HG03571 (cell line): ENCODE results near the gene CD9.
"Not testable (repeated sequence)": the region's sequence is repeated elsewhere in the genome, so short reads cannot be mapped to it uniquely, and the experiment has no call there.

Experiments used
- ATAC-seq: cut with Tn5 transposase; IDR thresholded peaks from one replicate; pipeline ENCODE4 v1.9.1; 2021; ENCODE audit not compliant: unreplicated experiment

The CD9 gene

GRCh38 chr12:6178981-6179761 lies 21.0 kb upstream of the CD9 start:
- ATAC-seq, result no peak

- no peak for ATAC-seq
Measured at GRCh38 chr12:6180268-6181051, 19.7 kb upstream of the CD9 start.

- ATAC-seq, result no peak
Measured at GRCh38 chr12:6181166-6181565, 19.0 kb upstream of the CD9 start.

- no peak for ATAC-seq
Measured at GRCh38 chr12:6181583-6182278, 18.5 kb upstream of the CD9 start.

- no peak for ATAC-seq
Measured at GRCh38 chr12:6182279-6182898, 17.8 kb upstream of the CD9 start.

GRCh38 chr12:6183689-6184428 lies 16.3 kb upstream of the CD9 start:
- ATAC-seq, result no peak

GRCh38 chr12:6185961-6186827 lies 14.0 kb upstream of the CD9 start:
- no peak for ATAC-seq

GRCh38 chr12:6187948-6188793 lies 12.0 kb upstream of the CD9 start:
- ATAC-seq, result no peak

- ATAC-seq, result no peak
Measured at GRCh38 chr12:6189028-6189427, 11.2 kb upstream of the CD9 start.

- ATAC-seq, result not testable (repeated sequence)
Measured at GRCh38 chr12:6189952-6190598, 10.1 kb upstream of the CD9 start.

GRCh38 chr12:6190767-6191530 lies 9.3 kb upstream of the CD9 start:
- ATAC-seq, result not testable (repeated sequence)

GRCh38 chr12:6192604-6193380 lies 7.4 kb upstream of the CD9 start:
- no peak for ATAC-seq

- no peak for ATAC-seq
Measured at GRCh38 chr12:6193853-6194815, 6.1 kb upstream of the CD9 start.

GRCh38 chr12:6195665-6196535 lies 4.3 kb upstream of the CD9 start:
- ATAC-seq, result no peak

- ATAC-seq, result no peak
Measured at GRCh38 chr12:6198051-6198450, 2.1 kb upstream of the CD9 start.
